ENCODE results near the gene OSBPL8.

Gene OSBPL8

DNA sequence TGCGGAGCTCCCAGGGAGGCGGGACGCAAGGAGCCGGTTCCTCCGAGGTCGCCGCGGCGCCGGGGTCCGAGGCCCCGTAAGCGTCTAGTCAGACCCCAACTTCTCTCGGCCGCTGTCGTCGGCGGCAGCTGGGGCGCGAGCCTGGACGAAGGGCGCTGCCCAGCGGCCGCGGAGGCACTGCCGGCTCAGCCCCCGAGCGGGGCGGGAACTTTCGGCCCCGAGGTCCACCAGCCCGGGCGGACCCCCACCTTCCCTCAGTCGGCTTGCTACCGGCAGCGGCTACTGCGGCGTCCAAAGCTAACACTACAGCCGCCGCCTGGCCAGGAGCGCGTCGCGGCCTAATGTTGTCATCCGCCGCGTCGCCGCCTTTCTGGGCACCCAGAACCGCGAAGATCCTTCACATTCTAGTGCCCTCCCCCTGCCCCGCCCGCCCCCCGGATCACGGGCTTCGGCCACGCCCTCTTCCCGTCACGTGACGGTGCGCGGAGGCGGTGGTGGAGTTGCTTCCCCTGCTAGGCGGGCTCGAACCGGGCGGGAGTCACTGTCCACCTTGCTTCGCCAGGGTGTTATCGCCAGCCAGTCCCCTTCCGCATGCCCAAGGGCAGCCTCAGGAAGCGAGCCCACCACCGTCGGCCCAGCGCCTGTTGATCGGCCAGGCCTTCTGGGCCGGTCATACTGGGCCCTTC lies at the start of gene OSBPL8:
TSS of gene OSBPL8 (minus strand) at position 372 of the 686 bp plus-strand sequence. CDS start 72,220 bp downstream, outside the sequence.
- peak; percentile 88 to 94 for DNase-seq

DNA sequence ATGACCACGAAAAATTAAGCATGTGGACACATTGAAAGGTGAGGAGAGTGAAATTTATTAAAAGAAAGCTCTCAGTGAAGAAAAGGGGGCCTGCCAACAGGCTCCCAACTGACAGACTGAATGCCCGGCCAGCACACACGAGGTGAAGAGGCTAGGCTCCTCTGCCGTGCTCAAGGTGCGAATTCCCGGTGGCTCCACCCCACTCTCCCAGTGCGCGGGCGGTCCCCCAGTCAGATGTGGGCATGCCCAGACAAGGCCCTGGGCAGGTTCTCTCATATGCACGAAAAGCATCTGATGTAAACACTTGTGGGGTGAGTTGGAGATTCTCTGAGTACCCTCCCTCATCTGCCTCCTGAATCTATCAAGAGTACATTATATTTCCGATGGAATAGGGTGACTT lies 48.5 kb upstream of the OSBPL8 start:
- DNase-seq, result no peak

DNA sequence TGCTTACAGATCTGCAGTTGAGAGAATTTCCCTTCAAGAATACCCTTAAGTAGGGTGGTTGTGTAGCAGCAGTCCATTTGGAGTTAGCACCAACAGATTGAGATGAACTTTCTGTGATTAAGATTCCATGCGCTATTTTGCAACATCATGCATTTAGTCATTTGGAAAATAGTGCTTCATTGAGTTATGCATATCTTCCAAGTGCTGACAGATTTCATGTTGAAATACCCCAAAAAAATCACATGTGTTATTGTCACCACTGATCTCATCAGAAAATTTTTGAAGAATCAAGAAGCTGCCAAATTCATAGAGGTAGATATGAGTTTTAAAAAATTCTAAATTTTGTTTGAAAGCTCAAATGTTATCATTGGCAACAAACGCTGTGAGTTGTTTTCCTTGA lies 35.5 kb upstream of the OSBPL8 start:
- no peak for DNase-seq

DNA sequence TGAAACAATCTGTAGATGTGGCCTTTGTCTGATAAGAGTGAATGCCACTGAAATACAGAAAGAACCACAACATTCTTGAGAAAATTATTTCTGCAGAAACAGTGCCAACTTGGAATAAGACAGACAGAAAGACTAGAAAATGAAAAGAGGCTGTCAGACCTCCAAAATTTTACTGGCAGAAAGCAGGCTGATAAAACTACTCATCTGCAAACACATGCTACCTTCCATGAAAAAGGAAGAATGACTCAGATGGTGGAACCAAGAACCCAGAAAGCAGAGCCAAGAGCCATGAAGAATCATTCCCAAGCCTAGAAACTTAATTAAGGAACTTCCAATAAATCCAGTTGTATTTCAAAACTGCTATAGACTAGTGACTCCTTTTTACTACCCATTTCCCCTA lies 31.9 kb upstream of the OSBPL8 start:
- no peak for DNase-seq

GRCh38 chr12:76590131-76590530 lies 30.6 kb upstream of the OSBPL8 start:
- no peak for DNase-seq

DNA sequence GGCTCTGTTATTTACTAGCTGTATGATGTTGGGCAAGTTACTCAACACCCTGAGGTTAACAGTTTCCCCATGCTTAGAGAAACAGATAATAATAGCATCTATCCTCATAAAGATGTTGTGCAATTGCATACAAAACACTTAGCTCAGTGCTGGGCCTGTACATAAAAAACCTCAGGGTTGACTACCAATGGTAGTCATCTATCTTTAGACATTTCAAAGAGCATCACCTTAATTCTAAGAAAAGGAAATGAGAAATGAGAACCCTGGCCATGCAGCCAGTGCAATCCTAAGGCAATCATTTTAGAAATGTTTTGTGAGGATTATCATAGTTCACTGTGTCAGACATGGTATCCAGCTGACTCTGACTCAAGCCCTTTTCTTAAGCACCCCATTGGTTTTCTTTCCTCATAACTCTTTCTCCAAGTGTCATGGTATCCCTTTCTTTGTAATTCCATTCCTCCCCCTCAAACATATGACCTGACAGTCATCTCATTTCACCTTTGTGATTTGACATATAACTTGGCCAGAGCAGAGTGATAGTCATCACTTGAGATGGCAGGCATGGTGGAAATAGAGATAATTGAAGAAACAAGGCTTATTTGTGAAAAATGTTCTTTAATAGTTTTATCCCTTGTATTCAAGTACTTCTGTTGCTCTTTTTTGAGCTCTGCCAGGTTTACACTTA lies 29.5 kb upstream of the OSBPL8 start:
- peak in 1 of 2 donors; percentile 4 for DNase-seq

DNA sequence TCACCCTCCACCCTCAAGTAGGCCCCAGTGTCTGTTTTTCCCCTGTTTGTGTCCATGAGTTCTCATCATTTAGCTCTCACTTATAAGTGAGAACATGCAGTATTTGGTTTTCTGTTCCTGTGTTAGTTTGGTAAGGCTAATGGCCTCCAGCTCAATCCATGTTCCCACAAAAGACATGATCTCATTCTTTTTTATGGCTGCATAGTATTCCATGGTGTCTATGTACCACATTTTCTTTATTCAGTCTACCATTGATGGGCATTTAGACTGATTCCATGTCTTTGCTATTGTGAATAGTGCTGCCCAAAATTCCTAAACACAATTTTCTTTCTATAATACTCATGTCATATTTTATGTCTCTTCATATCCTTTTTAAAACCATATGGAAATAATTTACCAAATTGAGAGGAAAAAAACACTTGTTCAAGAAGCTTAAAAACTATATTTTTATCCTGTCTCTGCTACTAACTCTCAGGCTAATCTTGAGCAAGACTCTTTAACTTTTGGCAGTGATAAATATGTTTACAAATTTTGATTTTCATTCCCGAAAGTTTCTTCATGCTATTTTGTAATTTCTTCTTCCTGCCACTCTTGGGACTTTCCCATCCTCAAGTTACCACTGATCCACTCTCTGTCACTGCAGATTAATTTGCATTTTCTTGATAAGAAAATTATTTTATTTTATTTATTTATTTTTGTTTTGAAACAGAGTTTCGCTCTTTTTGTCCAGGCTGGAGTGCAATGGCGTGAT lies 28.0 kb upstream of the OSBPL8 start:
- no peak for DNase-seq

DNA sequence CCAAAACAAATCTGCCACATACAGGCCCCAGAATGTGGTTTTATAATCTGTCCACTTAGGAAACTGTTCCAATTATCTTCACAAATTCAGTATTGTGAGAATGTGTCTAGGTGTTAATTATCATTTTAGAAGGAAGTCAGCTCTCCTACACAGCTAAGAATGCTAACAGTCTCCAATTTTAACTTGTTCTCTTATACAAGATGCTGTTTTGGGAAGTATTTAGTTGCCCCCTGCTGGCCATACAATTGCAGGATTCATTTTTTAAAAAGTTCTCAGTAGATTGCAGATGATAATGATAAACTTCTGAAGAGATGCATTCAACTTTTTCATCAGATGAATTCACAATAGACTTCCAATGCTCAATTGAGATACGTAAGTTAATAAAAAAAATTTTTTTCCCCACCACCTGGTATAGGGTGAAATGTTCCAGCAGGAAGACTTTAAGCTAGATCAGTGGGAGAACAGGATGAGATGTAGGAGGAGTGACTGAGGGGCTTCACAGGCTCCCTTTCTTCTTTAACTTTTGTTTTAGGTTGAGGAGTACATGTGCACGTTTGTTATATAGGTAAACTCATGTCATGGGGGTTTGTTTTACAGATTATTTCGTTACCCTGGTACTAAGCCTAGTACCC lies 27.3 kb upstream of the OSBPL8 start:
- peak in 1 of 2 donors; percentile 22 for DNase-seq

DNA sequence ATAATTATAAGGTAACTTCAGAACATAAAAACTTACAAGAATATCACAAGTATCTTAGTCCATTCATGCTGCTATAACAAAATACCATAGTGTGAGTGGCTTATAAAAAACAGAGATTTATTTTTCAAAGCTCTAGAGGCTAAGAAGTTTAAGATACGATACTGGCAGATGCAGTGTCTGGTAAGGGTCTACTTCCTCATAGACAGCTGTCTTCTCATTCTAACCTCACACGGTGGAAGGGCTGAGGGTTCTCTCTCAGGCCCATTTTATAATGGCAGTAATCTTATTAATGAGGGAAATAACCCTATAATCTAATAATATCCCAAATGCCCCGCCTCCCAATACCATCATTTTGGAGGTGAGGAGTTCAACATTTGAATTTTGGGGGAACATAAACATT lies 23.7 kb upstream of the OSBPL8 start:
- DNase-seq, result no peak

GRCh38 chr12:76573840-76574373 lies 14.3 kb upstream of the OSBPL8 start:
- DNase-seq, result no peak

DNA sequence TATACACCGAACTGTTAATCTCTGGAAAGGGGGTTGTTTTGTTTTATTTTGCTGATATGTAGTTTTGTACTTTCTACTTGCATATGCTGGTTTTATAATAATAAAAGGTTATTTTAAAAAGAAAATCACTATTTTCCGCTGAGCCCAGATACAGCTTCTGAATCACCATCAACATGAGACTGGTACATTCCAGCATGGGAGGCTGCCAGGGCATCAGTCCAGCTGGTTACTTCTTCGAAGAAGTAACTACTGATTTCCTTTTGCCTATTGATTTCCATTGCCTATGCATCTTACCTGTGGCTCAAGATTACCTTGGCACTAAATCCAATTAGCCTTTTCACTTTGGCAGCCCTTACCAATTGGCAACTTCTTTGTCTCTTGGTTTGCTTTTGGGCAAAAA lies 11.7 kb upstream of the OSBPL8 start:
- no peak for DNase-seq

GRCh38 chr12:76569685-76570604 lies 10.4 kb upstream of the OSBPL8 start:
- DNase-seq, result peak in 1 of 2 donors; percentile 1

DNA sequence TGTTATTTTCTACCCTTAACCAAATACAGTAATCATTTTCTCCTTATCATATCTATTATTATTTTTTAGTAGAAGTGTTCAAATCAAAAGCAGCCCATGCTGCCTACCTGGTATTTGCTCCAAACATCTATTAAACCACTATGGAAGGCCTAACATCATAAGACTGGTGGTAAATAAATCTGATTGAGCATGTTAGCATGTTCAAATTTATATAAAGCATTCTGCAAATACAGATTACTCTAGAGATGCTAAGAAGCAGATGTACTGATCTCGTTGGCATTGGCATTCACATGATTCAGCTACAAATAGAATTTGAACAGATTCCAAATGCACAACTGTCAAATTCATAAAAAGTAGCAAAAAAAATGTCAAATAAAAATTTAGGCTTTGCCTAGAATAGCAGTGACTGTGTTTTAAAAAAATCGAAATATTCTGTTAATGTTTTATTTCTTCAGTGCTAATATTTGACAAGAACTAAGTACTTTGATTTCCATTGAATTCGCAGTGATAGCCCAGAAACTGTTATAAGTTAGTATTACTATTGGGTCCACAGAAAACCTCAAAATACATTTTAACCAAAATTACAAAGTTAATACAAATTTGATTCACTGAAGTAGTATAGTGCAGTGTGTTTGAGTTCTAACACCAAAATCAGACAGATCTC lies 9.4 kb upstream of the OSBPL8 start:
- DNase-seq, result no peak

DNA sequence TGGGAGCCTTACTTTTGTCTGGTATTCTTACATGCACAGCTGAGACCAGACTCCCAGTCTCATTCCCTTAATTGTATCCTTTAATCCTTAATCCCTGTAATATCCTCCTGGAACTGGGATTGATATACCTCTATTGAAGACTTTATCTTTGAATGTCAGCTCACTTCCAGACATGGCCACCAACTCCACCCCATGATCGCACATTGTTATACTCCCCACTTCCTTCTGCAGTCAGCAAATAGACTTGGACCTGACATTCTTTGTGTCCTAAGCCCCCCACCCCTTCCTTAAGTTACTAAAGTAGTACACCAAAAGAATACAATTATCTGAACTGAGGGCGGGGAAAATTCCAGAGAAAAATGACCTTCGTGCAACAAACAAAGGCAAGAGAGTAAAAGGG lies 8.6 kb upstream of the OSBPL8 start:
- DNase-seq, result no peak

- DNase-seq, result no peak
These were observed 3.5 kb upstream of the OSBPL8 start for GRCh38 chr12:76563061-76563460.

DNA sequence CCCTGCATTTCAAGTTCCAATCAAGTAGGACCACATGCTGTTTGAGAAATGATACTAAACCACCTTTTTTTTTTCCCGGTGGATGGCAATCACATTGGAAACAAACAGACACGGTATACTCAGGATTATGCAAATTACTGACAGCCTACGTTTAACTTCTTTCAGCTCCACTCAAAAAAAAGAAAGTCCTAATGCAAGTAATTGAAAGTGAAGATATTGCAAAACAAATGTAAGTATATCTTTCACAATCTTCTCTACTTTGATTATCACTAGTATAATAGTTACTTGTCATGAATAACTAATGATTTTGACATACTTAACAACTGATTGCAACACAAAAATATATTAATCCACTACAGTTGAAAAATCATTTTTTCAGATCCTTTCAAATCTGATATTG lies 2.6 kb upstream of the OSBPL8 start:
- no peak for DNase-seq

- peak in 1 of 2 donors; percentile 27 for DNase-seq
These were observed 518 bp upstream of the OSBPL8 start for GRCh38 chr12:76560086-76560491.

DNA sequence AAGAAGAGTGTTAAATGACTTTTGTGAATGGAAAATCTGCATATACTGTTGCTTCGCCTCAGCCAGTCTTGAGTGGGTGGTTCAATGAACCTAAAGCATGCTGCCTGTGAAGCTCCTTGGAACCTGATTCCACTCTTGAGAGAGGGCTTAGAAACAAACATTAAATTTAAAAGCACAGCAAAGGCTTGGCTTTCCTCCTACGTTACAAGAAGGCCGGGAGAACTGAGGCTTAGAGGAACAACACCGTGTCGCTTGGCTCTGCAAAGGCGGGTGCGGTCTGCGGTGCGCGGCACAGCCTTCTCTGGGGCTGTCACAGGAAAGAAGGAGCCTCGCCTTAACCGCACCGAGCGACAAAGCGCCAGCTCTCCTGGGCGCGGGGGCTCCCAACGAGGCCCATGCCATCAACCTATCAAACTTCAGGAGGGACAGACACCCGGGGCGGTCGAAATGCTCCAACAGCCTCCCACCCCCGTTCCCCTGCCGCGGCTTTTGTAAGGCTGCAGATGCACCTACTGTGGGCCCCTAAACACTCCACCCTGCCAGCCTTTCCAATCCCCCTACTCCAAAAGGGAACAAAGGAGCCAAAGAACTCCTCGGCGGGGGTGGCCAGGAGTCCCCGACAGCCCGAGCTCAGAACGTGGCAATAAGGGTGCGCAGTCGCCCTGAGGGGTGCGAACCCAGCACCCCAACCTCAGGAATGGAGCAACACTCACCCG lies 729 bp downstream of the OSBPL8 start:
- DNase-seq, result peak; percentile 41 to 67

GRCh38 chr12:76556368-76556767 lies 3.2 kb downstream of the OSBPL8 start:
- DNase-seq, result peak in 1 of 2 donors; percentile 49

DNA sequence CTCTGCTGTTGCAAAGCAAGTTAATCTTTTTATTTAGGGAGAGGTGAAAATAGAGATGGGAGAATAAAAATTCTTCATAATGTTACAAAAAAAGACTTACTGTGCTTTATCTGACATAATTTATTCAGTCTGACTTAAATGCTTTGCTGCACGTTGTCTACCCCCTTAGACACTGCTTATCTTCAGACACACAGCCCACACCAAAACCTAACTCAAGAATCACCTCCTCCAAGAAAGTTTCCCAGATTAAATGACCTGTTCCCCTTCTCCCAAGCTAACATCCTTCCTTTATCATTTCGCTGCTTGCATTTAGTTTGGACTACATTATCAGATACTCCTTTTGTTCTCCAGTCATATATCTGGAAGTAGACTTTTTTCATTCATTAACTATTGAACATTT lies 3.8 kb downstream of the OSBPL8 start:
- no peak for DNase-seq
